H1 (cell line): ENCODE results near the gene GLUD1. TPM values are rescaled to one million over a fixed set of nuclear protein-coding genes. Genes with fewer than 3 reads are reported as not detected.

Experiments
- BACH1 ChIP-seq: IDR thresholded peaks from 2 replicates; pipeline ENCODE4 v1.6.1; 2012; ENCODE audit warnings: low read length, improper control_type of control experiment
- BCL11A ChIP-seq, 2 experiments: IDR thresholded peaks; one replicate each; pipeline ENCODE4 v1.6.1; 2011; ENCODE audit warnings: low read depth in 2 of 2, low read length in 2 of 2, mild to moderate bottlenecking in 2 of 2
- BRCA1 ChIP-seq: IDR thresholded peaks from 2 replicates; pipeline ENCODE4 v1.6.1; 2012; ENCODE audit warnings: low read depth, low read length, improper control_type of control experiment
- CHD7 ChIP-seq: fragments of 300-600 bp; sonication (generic); IDR thresholded peaks from 2 replicates; pipeline ENCODE4 v1.7.1; 2012; ENCODE audit warnings: low read length, moderate library complexity, mild to moderate bottlenecking, inconsistent platforms; ENCODE audit not compliant: insufficient replicate concordance
- CREB1 ChIP-seq: IDR thresholded peaks from 2 replicates; pipeline ENCODE4 v1.6.1; 2012; ENCODE audit warnings: inconsistent platforms
- KDM5A ChIP-seq: fragments of 200-600 bp; IDR thresholded peaks from 2 replicates; pipeline ENCODE4 v1.7.1; 2012; ENCODE audit warnings: mild to moderate bottlenecking, low read length, inconsistent platforms, mixed read lengths
- NANOG ChIP-seq: IDR thresholded peaks from 2 replicates; pipeline ENCODE4 v1.6.1; 2011; ENCODE audit warnings: low read length, low read depth, mild to moderate bottlenecking, inconsistent platforms; ENCODE audit not compliant: insufficient read depth, poor library complexity, severe bottlenecking
- NRF1 ChIP-seq: IDR thresholded peaks from 2 replicates; pipeline ENCODE4 v1.6.1; 2011; ENCODE audit warnings: mild to moderate bottlenecking, low read depth, low read length, improper control_type of control experiment
- POLR2AphosphoS5 ChIP-seq: IDR thresholded peaks from 2 replicates; pipeline ENCODE4 v1.6.1; 2011; ENCODE audit warnings: low read depth, low read length
- RNF2 ChIP-seq: fragments of 200-900, 300-1000 bp; sonication (generic); IDR thresholded peaks from 2 replicates; pipeline ENCODE4 v1.7.1; 2016; ENCODE audit warnings: borderline replicate concordance, low read depth, mild to moderate bottlenecking, antibody characterized with exemption, low read length; ENCODE audit not compliant: poor library complexity, severe bottlenecking; ENCODE audit errors: missing control alignments
- polyA plus RNA-seq, 7 experiments: library from polyadenylated mRNA; depleted of rRNA in 3 of 7; stranded (reverse) in 5 of 7; unstranded in 2 of 7; fragments of >200 nt in 5 of 7; fragments of 200-250 nt in 2 of 7; gene quantifications; 1 replicate in 5 of 7; 2 replicates in 1 of 7; 4 replicates in 1 of 7; pipeline versions ENCODE4 v1.2.1 to v1.2.3, GENCODE V29; 2011 to 2013; ENCODE audit warnings: missing spikeins in 2 of 7, mixed read lengths in 2 of 7
- total RNA-seq: library from RNA; stranded (reverse); fragmentation: NEBNext Ultra II Directional; extraction: Animal tissue kit (Norgen Biotek cat#: 25700); gene quantifications from 2 replicates; pipeline ENCODE4 v1.2.1, GENCODE V29; 2021

Gene GLUD1
- total and polyA plus RNA-seq, 2 of the 8 experiments (the other 6 are each of a cell fraction or from before 2014, with no cell fraction given), result 41.0 to 96.2 TPM

DNA sequence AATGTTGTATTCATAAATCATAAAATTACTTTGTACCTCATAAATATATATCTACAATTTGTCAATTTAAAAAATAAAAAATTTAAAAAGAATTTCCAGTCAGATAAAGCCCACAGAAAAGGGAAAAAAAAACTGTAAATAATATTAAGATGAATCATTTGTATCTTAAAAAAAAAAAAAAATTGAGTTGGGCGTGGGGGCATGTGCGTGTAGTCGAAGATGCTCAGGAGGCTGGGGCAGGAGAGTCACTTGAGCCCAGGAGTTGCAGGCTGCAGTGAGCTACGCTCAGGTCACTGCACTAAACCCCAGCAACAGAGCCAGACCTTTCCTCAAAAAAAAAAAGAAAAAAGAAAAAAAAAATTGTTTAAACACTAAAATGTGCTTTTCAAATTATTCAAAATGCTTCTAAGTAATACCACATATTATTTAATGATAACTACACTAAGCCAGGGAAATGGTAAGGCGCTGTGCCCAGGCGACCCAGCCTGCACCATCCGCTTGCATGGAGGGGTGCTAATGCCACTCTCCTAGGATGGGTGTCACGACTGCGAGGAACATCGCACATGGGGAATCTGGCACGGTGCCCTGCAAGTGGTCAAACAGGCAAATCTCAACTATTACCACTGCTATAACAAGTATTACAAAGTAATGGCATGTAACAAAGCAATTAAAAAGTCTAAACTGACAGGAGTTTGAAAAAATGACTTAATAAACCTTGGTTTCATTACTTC, 15.4 kb downstream of the GLUD1 start (continued):
- no peak for TF ChIP-seq CHD7
- no peak for TF ChIP-seq BCL11A (IDR thresholded peaks at IDR 0.05; ENCODE audit: low read depth in 2 of 2, low read length in 2 of 2)
- no peak for TF ChIP-seq BACH1
- no peak for TF ChIP-seq POLR2AphosphoS5
- TF ChIP-seq KDM5A, result no peak
- TF ChIP-seq RNF2, result no peak
- TF ChIP-seq CREB1, result no peak
- no peak for TF ChIP-seq NRF1
- TF ChIP-seq BRCA1, result no peak
- no peak for TF ChIP-seq NANOG
- TF ChIP-seq, all 59 proteins: peak for 0
